Endothelial cell of umbilical vein (primary cell): ENCODE measurements around the gene SETDB1. TPM values are rescaled to one million over a fixed set of nuclear protein-coding genes. Genes with fewer than 3 reads are reported as not detected.

Experiments used
- BruUV-seq: library from RNA; stranded (reverse); fragments of 400-500 nt; replicated peaks from 2 replicates; lab custom pipeline; 2021; lab: Mats Ljungman, UMichigan
- CTCF ChIA-PET: fragments of 300-600, 350-600 bp; sonication (Branson Sonifier 250); formaldehyde crosslinking; loops from one replicate; lab custom pipeline; 2021; ENCODE audit warnings: antibody characterized with exemption, inconsistent platforms; lab: Charles Lee
- POLR2A ChIA-PET: fragments of 300-600, 350-600 bp; sonication (Branson Sonifier 250); formaldehyde crosslinking; loops from one replicate; lab custom pipeline; 2021; ENCODE audit warnings: antibody characterized with exemption, inconsistent platforms; lab: Charles Lee
- DNase-seq: peaks from one replicate; pipeline ENCODE4 v3.0.0-alpha.2; 2011; ENCODE audit warnings: low read depth, low spot score
- FAIRE-seq: peaks from 2 replicates; lab custom pipeline; 2011; peaks lifted over from hg19 to GRCh38; lab: Jason Lieb, UNC
- H2AFZ ChIP-seq: 2 replicates; pipeline ENCODE4 v1.6.0; 2012; ENCODE audit warnings: low read depth, low read length, control low read depth, inconsistent platforms
- H3K27ac ChIP-seq: 2 replicates; pipeline ENCODE4 v1.5.1; 2011; ENCODE audit warnings: low read depth, mild to moderate bottlenecking, control low read depth, low read length, moderate library complexity; ENCODE audit not compliant: insufficient read depth
- H3K27me3 ChIP-seq, 2 experiments: 2 replicates each; pipeline versions ENCODE4 v1.6.0 to v1.6.1; 2011; ENCODE audit warnings: low read length in 2 of 2, mixed read lengths in 1 of 2; ENCODE audit not compliant: control insufficient read depth in 2 of 2, insufficient read depth in 2 of 2
- H3K36me3 ChIP-seq, 2 experiments: 2 replicates in 1 of 2; 3 replicates in 1 of 2; pipeline ENCODE4 v1.5.1; 2011; ENCODE audit warnings: low read length in 2 of 2, mild to moderate bottlenecking in 1 of 2, moderate library complexity in 1 of 2; ENCODE audit not compliant: control insufficient read depth in 2 of 2, insufficient read depth in 2 of 2; ENCODE audit errors: extremely low read depth in 1 of 2
- H3K4me1 ChIP-seq: 3 replicates; pipeline ENCODE4 v1.5.1; 2011; ENCODE audit warnings: mild to moderate bottlenecking, low read length; ENCODE audit not compliant: control insufficient read depth, insufficient read depth; ENCODE audit errors: extremely low read depth
- H3K4me2 ChIP-seq: 2 replicates; pipeline ENCODE4 v1.6.1; 2011; ENCODE audit warnings: low read length, control low read depth, mixed read lengths; ENCODE audit not compliant: insufficient read depth
- H3K4me3 ChIP-seq, 3 experiments: fragments of 200-600 bp in 1 of 3; sonication (generic), shearing (Covaris generic) in 1 of 3; replicated peaks in 1 of 3; 2 replicates each; pipeline ENCODE4 v1.5.1; 2011 to 2016; ENCODE audit warnings: control low read depth in 3 of 3, low read length in 3 of 3, mild to moderate bottlenecking in 2 of 3, inconsistent platforms in 1 of 3, low read depth in 1 of 3, moderate library complexity in 1 of 3; ENCODE audit not compliant: insufficient read depth in 1 of 3
- H3K79me2 ChIP-seq: 2 replicates; pipeline ENCODE4 v1.6.0; 2012; ENCODE audit warnings: low read length, inconsistent platforms; ENCODE audit not compliant: control insufficient read depth, insufficient read depth
- H3K9ac ChIP-seq: replicated peaks from 2 replicates; pipeline ENCODE3; 2011; ENCODE audit warnings: low read length, control low read depth; ENCODE audit not compliant: insufficient read depth; ENCODE audit errors: extremely low read depth
- H3K9me1 ChIP-seq: replicated peaks from 3 replicates; pipeline ENCODE4 v1.6.0; 2011; ENCODE audit warnings: mild to moderate bottlenecking, low read length; ENCODE audit not compliant: control insufficient read depth, insufficient read depth; ENCODE audit errors: extremely low read depth
- H3K9me3 ChIP-seq: replicated peaks from 2 replicates; pipeline ENCODE4 v1.5.1; 2012; ENCODE audit warnings: low read length, inconsistent platforms; ENCODE audit not compliant: control insufficient read depth, insufficient read depth
- H4K20me1 ChIP-seq: replicated peaks from 2 replicates; pipeline ENCODE3; 2011; ENCODE audit warnings: mild to moderate bottlenecking, low read length; ENCODE audit not compliant: control insufficient read depth, insufficient read depth; ENCODE audit errors: extremely low read depth
- EZH2 ChIP-seq: IDR thresholded peaks from 2 replicates; pipeline ENCODE4 v1.6.1; 2012; ENCODE audit warnings: borderline replicate concordance, low read depth, mild to moderate bottlenecking, moderate library complexity, low read length, inconsistent platforms; ENCODE audit not compliant: severe bottlenecking
- FOS ChIP-seq: IDR thresholded peaks from 2 replicates; pipeline ENCODE4 v1.6.1; 2011; ENCODE audit warnings: mild to moderate bottlenecking, low read length, moderate library complexity, borderline replicate concordance; ENCODE audit not compliant: insufficient read depth
- GATA2 ChIP-seq: IDR thresholded peaks from 2 replicates; pipeline ENCODE4 v1.7.0; 2011; ENCODE audit warnings: low read depth, mild to moderate bottlenecking, moderate library complexity, mixed read lengths, low read length; ENCODE audit not compliant: insufficient read length, insufficient read depth
- JUN ChIP-seq: IDR thresholded peaks from 2 replicates; pipeline ENCODE4 v1.6.1; 2011; ENCODE audit warnings: borderline replicate concordance, low read depth; ENCODE audit not compliant: insufficient read length, insufficient read depth
- MYC ChIP-seq: IDR thresholded peaks from one replicate; pipeline ENCODE4 v1.6.1; 2011; ENCODE audit warnings: mild to moderate bottlenecking, low read depth, low read length
- POLR2A ChIP-seq: IDR thresholded peaks from 2 replicates; pipeline ENCODE4 v1.6.1; 2012; ENCODE audit warnings: low read depth, mild to moderate bottlenecking, control low read depth, low read length
- POLR2AphosphoS5 ChIP-seq: IDR thresholded peaks from 2 replicates; pipeline ENCODE4 v1.6.1; 2012; ENCODE audit warnings: low read depth, mild to moderate bottlenecking, control low read depth, low read length, moderate library complexity; ENCODE audit not compliant: insufficient read depth
- dilution Hi-C: fragments of 300-500 bp; cut with MboI; formaldehyde crosslinking; loops from one replicate; pipeline ENCODE4 v1.15.0; 2019; ENCODE audit warnings: low sequenced_read_pairs; ENCODE audit not compliant: extremely low pct_ligation_motif_present
- intact Hi-C: fragments of 100-400 bp; cut with micrococcal nuclease; formaldehyde crosslinking; loops from one replicate; pipeline ENCODE4 v1.10.0; 2022
- polyA plus RNA-seq, 4 experiments: library from polyadenylated mRNA; depleted of rRNA in 3 of 4; stranded (reverse) in 3 of 4; unstranded in 1 of 4; fragments of >200 nt; gene quantifications; 2 replicates each; pipeline versions ENCODE4 v1.2.1 to v1.2.3, GENCODE V29; 2011 to 2012; ENCODE audit warnings: missing spikeins in 1 of 4
- total RNA-seq: library from RNA; stranded (reverse); gene quantifications from 2 replicates; pipeline ENCODE4 v1.2.3, GENCODE V29; 2021
- TF ChIP-seq, protein P1 (sequence below), 2 donors: IDR thresholded peaks; 1 replicate in 1 of 2; 2 replicates in 1 of 2; pipeline ENCODE4 v1.5.1; 2011; ENCODE audit warnings: low read length in 2 of 2, mild to moderate bottlenecking in 2 of 2, moderate library complexity in 2 of 2, control low read depth in 1 of 2, inconsistent platforms in 1 of 2, low read depth in 1 of 2; ENCODE audit not compliant: insufficient read depth in 1 of 2; ENCODE audit errors: extremely low read depth in 1 of 2
- TF ChIP-seq, protein P2 (sequence below): IDR thresholded peaks from 2 replicates; pipeline ENCODE4 v1.6.1; 2011; ENCODE audit not compliant: insufficient read depth, insufficient read length

SETDB1 gene
- total and polyA plus RNA-seq, 2 donors (not counting 3 experiments of a cell fraction or from before 2014, with no cell fraction given), result 25.3 to 49.2 TPM

DNA sequence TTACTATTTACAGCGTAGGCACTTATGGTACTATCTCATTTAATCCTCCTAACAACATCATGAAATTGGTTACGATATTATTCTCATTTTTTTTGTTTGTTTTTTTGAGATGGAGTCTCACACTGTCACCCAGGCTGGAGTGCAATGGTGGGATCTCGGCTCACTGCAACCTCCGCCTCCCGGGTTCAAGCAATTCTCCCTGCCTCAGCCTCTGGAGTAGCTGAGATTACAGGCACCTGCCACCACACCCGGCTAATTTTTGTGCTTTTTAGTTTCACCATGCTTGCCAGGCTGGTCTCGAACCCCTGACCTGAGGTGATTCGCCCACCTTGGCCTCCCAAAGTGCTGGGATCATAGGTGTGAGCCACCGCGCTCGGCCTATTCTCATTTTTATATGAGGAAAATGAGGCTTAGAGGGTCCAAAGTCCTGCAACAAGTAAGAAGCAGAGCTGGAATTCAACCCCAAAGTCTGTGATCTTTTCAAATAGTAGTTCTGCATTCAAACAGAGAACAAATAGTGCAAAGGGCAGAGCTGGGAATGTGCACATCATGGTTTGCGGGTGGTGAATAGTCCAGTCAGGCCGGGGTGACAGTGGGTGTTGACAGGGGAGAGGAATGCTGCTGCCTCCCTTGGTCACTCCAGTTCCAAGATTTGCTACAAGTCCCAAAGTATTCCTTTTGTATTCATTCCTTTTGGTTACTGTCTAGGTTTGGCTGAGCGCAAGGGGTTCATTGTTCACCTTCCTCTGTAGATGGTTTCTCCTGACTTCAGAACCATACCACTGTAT is 86.7 kb downstream of the SETDB1 start:
- no peak overlapping the region for H3K4me3 ChIP-seq
- H3K9ac ChIP-seq, result no peak overlapping the region
- H3K9me3 ChIP-seq, result no peaks in the 10 kb centered on the region
- dilution Hi-C loops (no loop called here), intact Hi-C loops (no loop called here)
- no peak overlapping the region for H3K27ac ChIP-seq
- ChIA-PET CTCF (interaction anchor here (0.7 to 1.6 kb wide), 2 partner anchors 17 to 35 kb away, joined by 3 to 5 read pairs; partner anchors contain the start of gene C1orf56), POLR2A (no interaction called here)
- DNase-seq (no peak), FAIRE-seq (no peak)
- BruUV-seq, result no TSS peak
- no peak overlapping the region for H3K4me2 ChIP-seq
- H3K79me2 ChIP-seq, result no peaks in the 10 kb centered on the region
- H3K36me3 ChIP-seq, result no peaks in the 10 kb centered on the region
- H3K4me1 ChIP-seq, result peaks cover 8% of the 10 kb centered on the region
- no peak overlapping the region for H2AFZ ChIP-seq
- no peak for TF ChIP-seq POLR2AphosphoS5
- TF ChIP-seq JUN, result no peak
- no peak for TF ChIP-seq GATA2
- no peak for TF ChIP-seq POLR2A
- no peak for TF ChIP-seq FOS
- TF ChIP-seq MYC, result no peak
- TF ChIP-seq EZH2, result no peak
- TF ChIP-seq, protein P1, sequence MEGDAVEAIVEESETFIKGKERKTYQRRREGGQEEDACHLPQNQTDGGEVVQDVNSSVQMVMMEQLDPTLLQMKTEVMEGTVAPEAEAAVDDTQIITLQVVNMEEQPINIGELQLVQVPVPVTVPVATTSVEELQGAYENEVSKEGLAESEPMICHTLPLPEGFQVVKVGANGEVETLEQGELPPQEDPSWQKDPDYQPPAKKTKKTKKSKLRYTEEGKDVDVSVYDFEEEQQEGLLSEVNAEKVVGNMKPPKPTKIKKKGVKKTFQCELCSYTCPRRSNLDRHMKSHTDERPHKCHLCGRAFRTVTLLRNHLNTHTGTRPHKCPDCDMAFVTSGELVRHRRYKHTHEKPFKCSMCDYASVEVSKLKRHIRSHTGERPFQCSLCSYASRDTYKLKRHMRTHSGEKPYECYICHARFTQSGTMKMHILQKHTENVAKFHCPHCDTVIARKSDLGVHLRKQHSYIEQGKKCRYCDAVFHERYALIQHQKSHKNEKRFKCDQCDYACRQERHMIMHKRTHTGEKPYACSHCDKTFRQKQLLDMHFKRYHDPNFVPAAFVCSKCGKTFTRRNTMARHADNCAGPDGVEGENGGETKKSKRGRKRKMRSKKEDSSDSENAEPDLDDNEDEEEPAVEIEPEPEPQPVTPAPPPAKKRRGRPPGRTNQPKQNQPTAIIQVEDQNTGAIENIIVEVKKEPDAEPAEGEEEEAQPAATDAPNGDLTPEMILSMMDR (IDR thresholded peaks at IDR 0.05; ENCODE audit: extremely low read depth in 1 of 2, insufficient read depth in 1 of 2, low read depth in 1 of 2, low read length in 2 of 2), result no peak
- TF ChIP-seq, protein P2, sequence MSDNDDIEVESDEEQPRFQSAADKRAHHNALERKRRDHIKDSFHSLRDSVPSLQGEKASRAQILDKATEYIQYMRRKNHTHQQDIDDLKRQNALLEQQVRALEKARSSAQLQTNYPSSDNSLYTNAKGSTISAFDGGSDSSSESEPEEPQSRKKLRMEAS, result no peak
- no peaks in the 10 kb centered on the region for H3K9me1 ChIP-seq
- no peaks in the 10 kb centered on the region for H3K27me3 ChIP-seq
- no peaks in the 10 kb centered on the region for H4K20me1 ChIP-seq
